DMS79 (cell line): ENCODE data around the gene LRRC32.
"Not testable (repeated sequence)": the region's sequence is repeated elsewhere in the genome, so short reads cannot be mapped to it uniquely, and the experiment has no call there.

ENCODE experiments used
- DNase-seq: peaks from one replicate; lab custom pipeline; 2025; lab: John Stamatoyannopoulos, UW

LRRC32 gene

DNA sequence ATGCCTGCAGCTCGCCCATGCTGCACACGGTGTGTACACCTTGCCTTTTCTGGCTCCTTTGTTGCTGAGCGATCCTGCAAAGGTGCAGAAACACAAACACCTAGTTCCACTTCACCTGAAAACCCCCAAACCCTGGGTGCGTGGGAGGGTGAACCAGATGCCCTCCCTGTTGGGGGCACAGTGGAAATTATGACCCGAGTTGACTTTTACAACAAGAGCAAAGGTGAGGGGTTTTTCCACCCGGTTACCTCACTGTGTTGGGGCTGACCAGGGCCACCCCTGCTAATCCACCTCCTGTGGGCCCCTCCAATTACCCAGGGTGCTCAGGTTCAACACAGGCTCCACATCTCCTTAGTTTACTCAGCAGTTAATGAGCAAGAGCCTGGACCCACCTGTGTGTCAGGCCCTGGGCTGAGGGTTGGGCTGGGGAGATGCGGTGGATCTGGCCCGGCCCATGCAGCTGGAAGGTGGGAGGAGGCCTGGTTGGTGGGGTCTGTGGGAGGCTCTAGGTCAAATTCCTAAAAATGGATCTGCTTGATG is 42.1 kb downstream of the LRRC32 start:
- no peak for DNase-seq

- no peak for DNase-seq
Observed at GRCh38 chr11:76627606-76628005, 42.9 kb downstream of the LRRC32 start.

DNA sequence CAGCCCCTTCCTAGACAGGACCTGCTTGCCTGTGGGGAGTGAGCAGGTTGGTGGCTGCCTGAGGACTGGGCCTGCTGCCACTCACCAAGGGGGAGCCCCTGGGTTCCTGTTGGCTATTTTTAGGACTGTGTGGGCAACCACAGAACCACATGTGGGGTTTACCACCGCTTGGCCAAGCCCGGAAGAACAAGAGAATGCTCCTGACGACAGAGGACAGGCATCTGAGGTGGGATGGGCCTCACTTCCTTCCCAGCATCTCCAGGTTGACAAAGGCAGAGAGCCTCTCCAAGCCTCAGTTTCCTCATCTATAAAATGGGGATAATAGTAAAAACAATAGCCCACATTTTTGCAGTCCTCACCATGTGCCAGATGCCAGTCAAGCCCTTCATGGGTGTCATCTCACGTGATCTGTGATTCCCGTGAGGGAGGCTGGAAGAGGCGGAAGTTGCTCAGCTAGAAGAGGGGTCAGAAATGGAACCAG is 43.6 kb downstream of the LRRC32 start:
- DNase-seq: no peak

DNA sequence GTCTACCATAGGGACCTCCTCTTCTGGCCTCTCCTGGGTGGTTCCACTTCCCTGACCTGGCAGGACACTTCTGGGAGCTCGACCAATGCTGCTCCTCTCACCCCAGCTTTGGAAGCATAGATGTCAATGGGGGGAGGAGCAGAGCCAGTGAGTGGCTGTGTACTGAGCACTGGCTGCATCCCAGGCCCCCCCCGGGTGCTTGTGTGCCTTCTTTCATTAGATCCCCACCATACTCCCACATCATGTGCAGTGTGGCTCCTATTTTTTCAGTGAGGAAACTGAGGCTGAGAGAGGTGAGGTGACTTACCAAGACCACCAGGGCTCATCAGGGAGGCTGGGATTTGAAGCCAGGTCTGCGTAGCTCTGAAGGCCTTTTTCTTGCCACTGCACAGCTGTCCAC is 44.3 kb downstream of the LRRC32 start:
- no peak for DNase-seq

DNA sequence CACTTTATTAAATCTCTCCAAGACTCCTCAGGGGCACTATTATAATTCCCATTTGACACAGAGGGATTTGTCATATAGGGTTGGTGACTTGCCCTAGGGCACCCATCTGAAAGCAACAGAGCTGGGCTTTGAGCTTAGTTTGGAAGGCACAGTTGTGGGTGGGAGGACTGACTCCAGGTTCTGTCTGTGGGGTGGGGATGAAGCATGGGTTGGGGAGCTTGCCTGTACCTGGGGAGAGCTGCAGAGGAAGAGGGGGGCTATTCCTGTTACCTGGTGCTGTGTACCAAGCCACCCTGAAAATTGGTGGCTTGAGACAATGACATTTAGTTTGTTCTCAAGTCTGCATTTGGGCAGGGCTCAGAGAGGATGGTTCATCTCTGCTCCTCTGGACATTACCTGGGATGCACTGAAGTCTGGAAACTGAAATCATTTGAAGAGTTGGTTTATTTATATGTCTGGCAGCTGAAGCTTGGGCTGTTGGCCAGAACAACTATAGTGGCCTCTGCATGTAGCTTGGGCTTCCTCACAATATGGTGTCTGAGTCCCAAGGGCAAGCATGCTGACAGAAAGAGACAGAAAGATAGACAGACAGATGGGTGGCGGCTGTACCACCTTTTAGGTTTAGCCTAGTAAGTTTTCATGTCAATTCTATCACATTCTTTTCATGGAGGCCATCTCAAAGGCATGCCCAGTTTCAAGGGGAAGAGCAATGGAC is 44.9 kb downstream of the LRRC32 start:
- no peak for DNase-seq

GRCh38 chr11:76624500-76625379 is 45.8 kb downstream of the LRRC32 start:
- DNase-seq: no peak

GRCh38 chr11:76623884-76624419 is 46.6 kb downstream of the LRRC32 start:
- DNase-seq: no peak

GRCh38 chr11:76623171-76623883 is 47.2 kb downstream of the LRRC32 start:
- DNase-seq: no peak

- DNase-seq: no peak
Observed at GRCh38 chr11:76622493-76623094, 48.0 kb downstream of the LRRC32 start.

DNA sequence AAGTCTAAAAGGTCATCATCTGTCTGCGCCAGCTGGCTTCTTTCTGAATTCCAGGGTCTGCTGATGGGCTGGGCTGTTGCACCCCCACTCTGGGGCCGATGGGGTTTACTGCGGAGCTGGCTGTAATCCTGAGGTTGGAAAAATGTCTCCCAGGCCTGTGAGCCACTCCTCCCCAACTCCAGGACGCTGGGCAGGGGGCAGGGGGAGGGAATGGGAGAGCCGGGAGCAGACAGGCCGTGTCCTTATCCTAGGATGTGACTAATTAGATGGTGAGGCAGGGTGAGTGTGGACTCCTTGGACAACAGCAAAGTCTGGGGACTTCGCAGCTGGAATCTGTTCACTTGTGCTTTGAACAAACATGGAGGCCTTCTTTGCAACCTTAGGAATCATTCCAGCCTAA is 48.7 kb downstream of the LRRC32 start:
- no peak for DNase-seq

- DNase-seq: no peak
Observed at GRCh38 chr11:76621466-76621865, 49.1 kb downstream of the LRRC32 start.

DNA sequence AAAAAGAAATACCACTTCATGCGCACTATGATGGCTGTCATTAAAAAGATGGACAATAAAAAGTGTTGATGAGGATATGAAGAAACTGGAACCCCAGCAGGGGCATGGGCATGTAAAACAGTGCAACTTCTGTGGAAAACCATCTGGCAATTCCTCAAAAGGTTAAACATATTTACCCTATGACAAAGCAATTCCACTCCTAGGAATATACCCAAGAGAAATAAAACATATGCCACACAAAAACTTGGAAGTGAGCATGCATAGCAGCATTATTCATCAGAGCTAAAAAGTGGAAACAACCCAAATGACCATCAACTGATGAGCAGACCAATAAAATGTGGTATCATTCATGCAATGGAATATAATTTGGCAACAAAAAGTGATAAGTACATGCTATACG is 50.1 kb downstream of the LRRC32 start:
- DNase-seq: no peak

GRCh38 chr11:76619801-76620200 is 50.7 kb downstream of the LRRC32 start:
- not testable (repeated sequence) for DNase-seq

DNA sequence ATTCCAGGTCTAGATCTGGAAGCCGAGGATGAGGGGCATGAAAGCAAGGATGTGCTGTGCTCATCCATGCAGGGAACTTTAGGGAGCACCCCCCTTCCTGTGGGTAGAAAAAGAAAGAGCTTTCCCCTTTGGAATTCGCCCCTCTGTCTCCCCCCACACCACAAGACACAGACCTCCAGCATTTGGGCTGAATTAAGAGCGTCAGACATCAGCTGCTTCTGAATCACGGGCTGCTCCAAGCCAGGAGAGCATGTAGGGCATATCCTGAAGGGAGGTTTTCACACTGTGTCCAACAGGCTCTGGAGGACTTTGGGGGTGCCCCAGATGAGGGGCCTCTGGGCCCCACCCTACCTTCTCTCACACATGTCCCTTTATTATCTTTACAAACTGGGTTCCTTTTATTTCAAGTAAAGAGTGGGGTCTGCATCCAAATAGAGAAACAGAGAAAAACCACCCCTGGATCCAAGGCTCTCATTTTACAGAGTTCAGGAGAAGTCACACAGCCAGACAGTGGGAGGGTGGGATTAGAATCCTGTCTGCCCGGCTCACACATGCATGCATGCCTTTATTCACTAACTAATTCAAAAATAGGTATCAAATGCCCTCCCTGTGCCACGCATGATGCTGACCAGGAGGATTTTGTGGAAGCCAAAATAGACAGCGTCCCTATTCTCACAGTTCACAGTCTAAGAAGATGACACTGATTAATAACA is 52.8 kb downstream of the LRRC32 start:
- DNase-seq: no peak

DNA sequence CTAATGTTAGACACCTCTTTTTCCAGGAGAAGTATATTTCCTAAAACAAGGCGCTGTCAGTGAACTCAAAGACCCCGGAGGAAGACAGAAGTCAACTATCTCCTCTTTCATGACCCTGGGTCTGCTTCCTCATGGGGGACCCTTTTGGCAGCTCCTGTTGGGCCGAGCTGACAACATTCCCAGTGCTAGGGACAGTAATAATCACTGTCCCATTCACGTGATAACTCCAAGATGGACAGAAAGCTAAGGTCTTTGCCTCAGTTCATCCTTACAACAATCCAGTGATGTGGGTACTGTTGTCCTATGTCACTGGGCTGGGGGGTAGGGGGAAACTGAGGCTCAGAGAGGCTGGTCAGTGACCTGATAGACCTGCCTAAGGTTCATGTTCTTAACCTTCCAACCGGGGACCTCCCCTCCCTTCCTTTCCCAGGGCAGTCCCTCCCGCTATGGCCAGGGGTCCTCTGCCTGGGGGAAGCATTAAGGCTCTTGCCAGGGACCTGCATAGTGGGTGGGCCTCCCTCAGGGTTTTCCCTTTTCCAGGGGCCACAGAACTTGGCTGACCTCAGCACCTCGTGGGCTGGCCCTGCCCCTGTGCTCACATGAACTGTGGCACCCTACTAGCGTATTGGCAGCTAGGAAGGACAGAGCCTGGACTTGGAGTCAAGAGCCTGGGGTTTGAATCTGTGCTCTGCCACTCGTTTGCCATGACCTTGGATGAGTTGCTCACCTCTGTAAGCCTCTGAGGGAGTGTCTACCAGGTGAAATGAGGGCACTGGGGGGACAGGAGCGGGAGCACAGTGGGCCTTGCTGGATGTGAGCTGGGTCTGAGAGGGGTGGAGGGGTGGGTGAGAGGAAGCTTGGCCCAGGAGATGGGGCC is 53.6 kb downstream of the LRRC32 start:
- no peak for DNase-seq

GRCh38 chr11:76615950-76616349 is 54.6 kb downstream of the LRRC32 start:
- DNase-seq: no peak

DNA sequence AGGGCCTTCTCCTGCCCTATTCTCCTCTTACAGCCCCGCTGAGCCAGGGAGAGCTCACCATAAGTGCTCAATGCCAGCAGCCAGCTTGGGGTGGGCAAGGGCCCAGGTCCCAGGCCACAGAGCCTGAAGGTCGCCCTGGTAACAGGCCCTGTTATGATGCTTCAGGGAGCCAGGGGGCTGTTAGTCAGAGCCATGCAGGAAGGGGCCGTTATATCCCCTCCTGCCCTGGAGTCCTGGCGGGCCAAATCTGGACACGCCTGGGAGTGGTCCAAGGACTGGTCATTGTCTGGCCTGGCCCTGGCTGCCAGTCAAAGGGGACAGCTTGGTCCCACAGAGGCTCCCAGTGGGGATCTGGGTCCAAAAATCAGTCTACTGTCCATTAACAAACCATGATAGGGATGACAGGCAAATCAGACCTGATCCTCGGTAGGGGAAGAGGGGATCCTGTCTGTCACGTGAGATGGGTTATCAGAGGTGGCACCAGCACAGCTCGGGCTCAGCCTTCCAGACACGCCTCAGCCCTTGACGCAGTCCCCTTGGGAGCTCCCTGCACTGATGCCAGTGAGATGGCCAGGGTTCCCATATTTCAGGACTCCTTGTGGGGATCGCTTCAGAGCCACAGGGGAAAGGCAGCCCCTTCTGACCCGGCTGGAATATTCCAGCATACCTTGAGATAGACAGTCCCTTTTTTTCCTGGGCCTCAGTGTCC is 55.9 kb downstream of the LRRC32 start:
- no peak for DNase-seq

GRCh38 chr11:76613901-76614300 is 56.6 kb downstream of the LRRC32 start:
- DNase-seq: no peak

DNA sequence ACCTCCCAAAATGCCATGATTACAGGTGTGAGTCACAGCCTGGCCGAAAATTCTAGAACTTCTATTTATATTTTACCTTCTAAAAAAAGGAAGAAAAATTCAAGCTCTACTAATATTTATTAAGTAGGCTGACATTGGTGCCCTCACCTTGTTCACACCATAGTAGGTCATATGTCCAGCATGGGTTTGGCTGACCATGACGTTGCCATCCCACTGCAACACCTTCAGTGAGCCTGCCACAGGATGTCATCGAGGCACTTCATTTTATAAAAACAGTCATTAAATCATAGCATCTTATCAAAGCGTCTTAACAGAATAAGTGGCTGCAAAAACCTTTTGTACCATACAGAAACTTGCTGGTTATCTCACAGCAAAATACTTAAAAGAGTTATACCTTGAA is 58.3 kb downstream of the LRRC32 start:
- no peak for DNase-seq
